ENCODE data around the gene MKNK1. TPM values are rescaled to one million over a fixed set of nuclear protein-coding genes. Genes with fewer than 3 reads are reported as not detected.

Gene MKNK1
- total RNA-seq, 1 experiment from 2014 or later = 22.7 TPM

DNA sequence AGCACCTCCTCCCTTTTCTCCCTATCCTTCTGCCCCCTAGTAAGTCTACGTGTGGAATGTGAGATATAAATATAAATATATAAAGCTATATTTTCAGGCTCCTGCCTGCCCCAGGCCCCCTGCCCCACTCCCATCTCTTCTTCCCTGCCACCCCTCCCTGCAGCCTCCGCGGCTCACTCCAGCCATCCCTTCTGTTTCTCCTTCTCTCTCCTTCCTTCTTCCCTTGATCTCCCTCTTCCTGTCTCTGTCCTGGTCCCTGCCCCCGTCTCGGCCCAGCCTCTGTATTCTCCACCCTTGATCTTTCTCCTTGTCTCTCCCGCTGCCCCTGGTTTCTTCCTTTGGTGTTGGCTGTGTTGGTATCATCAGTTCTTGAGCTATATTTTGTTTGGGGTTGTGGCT lies 91.3 kb downstream of the MKNK1 start:
- H3K4me1 ChIP-seq = peaks cover 7% of the 10 kb centered on the region; the same call in 1 of the 2 replicates
- CTCF ChIA-PET = no interaction called here
- intact Hi-C loops (cut with micrococcal nuclease; ENCODE audit: unreplicated experiment) = no loop called here
- H3K4me3 ChIP-seq (ENCODE audit: low read depth, low read length) = no peak overlapping the region
- Mint-ChIP-seq H3K27ac (ENCODE audit: unreplicated experiment) (no peak overlapping the region), H3K4me1 (ENCODE audit: low read depth, unreplicated experiment) (no peaks in the 10 kb centered on the region), H3K9me3 (ENCODE audit: unreplicated experiment) (no peaks in the 10 kb centered on the region), H3K4me3 (ENCODE audit: unreplicated experiment) (no peak overlapping the region), H3K36me3 (ENCODE audit: insufficient read depth, unreplicated experiment) (no peaks in the 10 kb centered on the region), H3K27me3 (ENCODE audit: insufficient read depth, unreplicated experiment) (no peaks in the 10 kb centered on the region)
- POLR2A ChIA-PET = no interaction called here
- no peaks in the 10 kb centered on the region for H3K9me3 ChIP-seq
- no TSS peak for BruUV-seq (replicated peaks)
- no peak for DNase-seq
- TF ChIP-seq, protein P1, sequence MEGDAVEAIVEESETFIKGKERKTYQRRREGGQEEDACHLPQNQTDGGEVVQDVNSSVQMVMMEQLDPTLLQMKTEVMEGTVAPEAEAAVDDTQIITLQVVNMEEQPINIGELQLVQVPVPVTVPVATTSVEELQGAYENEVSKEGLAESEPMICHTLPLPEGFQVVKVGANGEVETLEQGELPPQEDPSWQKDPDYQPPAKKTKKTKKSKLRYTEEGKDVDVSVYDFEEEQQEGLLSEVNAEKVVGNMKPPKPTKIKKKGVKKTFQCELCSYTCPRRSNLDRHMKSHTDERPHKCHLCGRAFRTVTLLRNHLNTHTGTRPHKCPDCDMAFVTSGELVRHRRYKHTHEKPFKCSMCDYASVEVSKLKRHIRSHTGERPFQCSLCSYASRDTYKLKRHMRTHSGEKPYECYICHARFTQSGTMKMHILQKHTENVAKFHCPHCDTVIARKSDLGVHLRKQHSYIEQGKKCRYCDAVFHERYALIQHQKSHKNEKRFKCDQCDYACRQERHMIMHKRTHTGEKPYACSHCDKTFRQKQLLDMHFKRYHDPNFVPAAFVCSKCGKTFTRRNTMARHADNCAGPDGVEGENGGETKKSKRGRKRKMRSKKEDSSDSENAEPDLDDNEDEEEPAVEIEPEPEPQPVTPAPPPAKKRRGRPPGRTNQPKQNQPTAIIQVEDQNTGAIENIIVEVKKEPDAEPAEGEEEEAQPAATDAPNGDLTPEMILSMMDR (IDR thresholded peaks at IDR 0.05; ENCODE audit: insufficient read depth in 1 of 2, low read depth in 1 of 2, low read length in 1 of 2, severe bottlenecking in 1 of 2, unreplicated experiment in 1 of 2) = no peak
- H3K27me3 ChIP-seq (replicated peaks; ENCODE audit: control insufficient read depth, insufficient read depth, low read length) = no peaks in the 10 kb centered on the region
- H3K36me3 ChIP-seq (ENCODE audit: control insufficient read depth, insufficient read depth, low read length) = no peaks in the 10 kb centered on the region

DNA sequence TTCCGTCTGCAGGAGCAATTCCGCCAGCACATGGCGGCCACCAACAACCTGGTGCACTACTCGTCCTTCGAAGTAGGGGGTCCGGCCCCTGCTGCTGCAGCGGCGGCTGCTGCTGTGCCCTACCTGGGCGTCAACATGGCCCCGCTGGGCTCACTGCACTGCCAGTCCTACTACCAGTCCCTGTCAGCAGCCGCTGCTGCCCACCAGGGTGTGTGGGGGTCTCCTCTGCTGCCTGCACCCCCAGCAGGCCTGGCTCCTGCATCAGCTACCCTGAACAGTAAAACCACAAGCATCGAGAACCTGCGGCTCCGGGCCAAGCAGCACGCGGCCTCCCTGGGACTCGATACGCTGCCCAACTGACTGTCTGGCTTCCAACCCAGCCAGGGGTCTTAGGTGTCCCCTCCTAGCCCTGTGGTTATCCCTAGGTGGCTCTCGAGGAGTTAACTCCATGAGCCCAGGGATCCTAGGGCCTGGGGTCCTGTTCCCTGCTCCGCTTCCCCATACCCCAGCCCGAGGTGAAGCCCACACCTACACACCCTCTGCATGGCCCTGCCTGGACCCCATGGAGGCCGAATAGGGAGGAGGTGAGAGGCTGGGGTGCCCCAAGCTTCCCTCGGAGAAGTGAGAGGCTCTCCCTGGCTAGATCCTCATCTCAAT lies 91.8 kb downstream of the MKNK1 start:
- CTCF ChIA-PET = no interaction called here
- no peak for DNase-seq
- Histone ChIP-seq H3K4me3 (ENCODE audit: low read depth, low read length) (no peak overlapping the region), H3K9me3 (no peaks in the 10 kb centered on the region), H3K27me3 (replicated peaks; ENCODE audit: control insufficient read depth, insufficient read depth, low read length) (no peaks in the 10 kb centered on the region), H3K36me3 (ENCODE audit: control insufficient read depth, insufficient read depth, low read length) (no peaks in the 10 kb centered on the region), H3K4me1 (peaks cover 5% of the 10 kb centered on the region; the same call in 1 of the 2 replicates)
- BruUV-seq (replicated peaks) = no TSS peak
- Mint-ChIP-seq H3K27me3 (ENCODE audit: insufficient read depth, unreplicated experiment) (no peaks in the 10 kb centered on the region), H3K4me3 (ENCODE audit: unreplicated experiment) (no peak overlapping the region), H3K9me3 (ENCODE audit: unreplicated experiment) (no peaks in the 10 kb centered on the region), H3K27ac (ENCODE audit: unreplicated experiment) (no peak overlapping the region), H3K36me3 (ENCODE audit: insufficient read depth, unreplicated experiment) (no peaks in the 10 kb centered on the region), H3K4me1 (ENCODE audit: low read depth, unreplicated experiment) (no peaks in the 10 kb centered on the region)
- TF ChIP-seq, protein P1 (IDR thresholded peaks at IDR 0.05; ENCODE audit: insufficient read depth in 1 of 2, low read depth in 1 of 2, low read length in 1 of 2, severe bottlenecking in 1 of 2, unreplicated experiment in 1 of 2) = no peak
- intact Hi-C loops (cut with micrococcal nuclease; ENCODE audit: unreplicated experiment) = no loop called here
- POLR2A ChIA-PET = no interaction called here

DNA sequence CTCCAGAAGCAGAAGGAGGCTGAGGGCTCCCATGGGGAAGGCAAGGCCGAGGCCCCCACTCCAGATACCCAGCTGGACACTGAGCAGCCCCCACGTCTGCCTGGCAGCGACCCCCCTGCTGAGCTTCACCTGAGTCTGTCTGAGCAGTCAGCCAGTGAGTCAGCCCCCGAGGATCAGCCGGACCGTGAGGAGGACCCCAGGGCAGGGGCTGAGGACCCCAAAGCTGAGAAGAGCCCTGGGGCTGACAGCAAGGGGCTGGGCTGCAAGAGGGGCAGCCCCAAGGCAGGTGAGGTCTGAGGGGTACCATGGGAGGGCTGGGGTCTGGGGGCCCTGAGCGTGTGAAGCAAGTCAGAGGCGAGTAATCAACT lies 93.1 kb downstream of the MKNK1 start:
- Mint-ChIP-seq H3K36me3 (ENCODE audit: insufficient read depth, unreplicated experiment) (no peaks in the 10 kb centered on the region), H3K27me3 (ENCODE audit: insufficient read depth, unreplicated experiment) (no peaks in the 10 kb centered on the region), H3K4me1 (ENCODE audit: low read depth, unreplicated experiment) (no peaks in the 10 kb centered on the region), H3K4me3 (ENCODE audit: unreplicated experiment) (no peak overlapping the region), H3K9me3 (ENCODE audit: unreplicated experiment) (no peaks in the 10 kb centered on the region), H3K27ac (ENCODE audit: unreplicated experiment) (no peak overlapping the region)
- Histone ChIP-seq H3K4me1 (no peaks in the 10 kb centered on the region), H3K36me3 (ENCODE audit: control insufficient read depth, insufficient read depth, low read length) (no peaks in the 10 kb centered on the region), H3K4me3 (ENCODE audit: low read depth, low read length) (no peak overlapping the region), H3K9me3 (no peaks in the 10 kb centered on the region), H3K27me3 (replicated peaks; ENCODE audit: control insufficient read depth, insufficient read depth, low read length) (no peaks in the 10 kb centered on the region)
- ChIA-PET CTCF (no interaction called here), POLR2A (no interaction called here)
- intact Hi-C loops (cut with micrococcal nuclease; ENCODE audit: unreplicated experiment) = no loop called here
- TF ChIP-seq, protein P1 (IDR thresholded peaks at IDR 0.05; ENCODE audit: insufficient read depth in 1 of 2, low read depth in 1 of 2, low read length in 1 of 2, severe bottlenecking in 1 of 2, unreplicated experiment in 1 of 2) = no peak
- BruUV-seq (replicated peaks) = no TSS peak
- no peak for DNase-seq
